H9 (cell line): ENCODE results near the gene FANCI. TPM values are rescaled to one million over a fixed set of nuclear protein-coding genes. Genes with fewer than 3 reads are reported as not detected.

ENCODE experiments used
- DNase-seq: peaks from one replicate; pipeline ENCODE4 v3.0.0-alpha.2; 2017
- H2AFZ ChIP-seq: one replicate; pipeline ENCODE4 v1.6.1; 2013; ENCODE audit warnings: mild to moderate bottlenecking, low read length, control low read depth, moderate library complexity
- H2AK5ac ChIP-seq: 2 replicates; pipeline ENCODE4 v1.6.1; 2013; ENCODE audit warnings: low read length, control low read depth, mixed read lengths; ENCODE audit not compliant: insufficient read length
- H2BK120ac ChIP-seq: one replicate; pipeline ENCODE4 v1.6.1; 2013; ENCODE audit warnings: low read depth, mild to moderate bottlenecking, low read length, control low read depth, inconsistent platforms; ENCODE audit not compliant: poor library complexity, severe bottlenecking
- H2BK12ac ChIP-seq: 2 replicates; pipeline ENCODE4 v1.6.1; 2013; ENCODE audit warnings: low read length, control low read depth, mixed read lengths, low read depth; ENCODE audit not compliant: insufficient read length
- H2BK15ac ChIP-seq: 2 replicates; pipeline ENCODE4 v1.6.1; 2013; ENCODE audit warnings: low read depth, low read length, control low read depth
- H2BK20ac ChIP-seq: one replicate; pipeline ENCODE4 v1.6.1; 2013; ENCODE audit warnings: low read depth, mild to moderate bottlenecking, low read length, control low read depth, inconsistent platforms; ENCODE audit not compliant: poor library complexity, severe bottlenecking
- H2BK5ac ChIP-seq: 2 replicates; pipeline ENCODE4 v1.6.1; 2013; ENCODE audit warnings: low read length, control low read depth, mixed read lengths; ENCODE audit not compliant: insufficient read length
- H3K14ac ChIP-seq: 2 replicates; pipeline ENCODE4 v1.6.1; 2013; ENCODE audit warnings: low read length, control low read depth; ENCODE audit not compliant: insufficient read depth
- H3K18ac ChIP-seq: 2 replicates; pipeline ENCODE4 v1.6.1; 2013; ENCODE audit warnings: low read depth, mild to moderate bottlenecking, mixed read lengths, low read length, control low read depth; ENCODE audit not compliant: insufficient read length
- H3K23ac ChIP-seq: 2 replicates; pipeline ENCODE4 v1.6.1; 2013; ENCODE audit warnings: low read length, control low read depth, mixed read lengths, low read depth; ENCODE audit not compliant: insufficient read length
- H3K23me2 ChIP-seq: 2 replicates; pipeline ENCODE4 v1.6.1; 2013; ENCODE audit warnings: low read depth, mild to moderate bottlenecking, mixed read lengths, low read length, control low read depth; ENCODE audit not compliant: insufficient read length, poor library complexity, severe bottlenecking
- H3K27ac ChIP-seq: 2 replicates; pipeline ENCODE4 v1.5.1; 2013; ENCODE audit warnings: low read length, control low read depth, mixed read lengths, low read depth; ENCODE audit not compliant: insufficient read length
- H3K27me3 ChIP-seq: 2 replicates; pipeline ENCODE4 v1.6.1; 2013; ENCODE audit warnings: low read length, control low read depth, inconsistent platforms; ENCODE audit not compliant: insufficient read depth
- H3K4ac ChIP-seq: 2 replicates; pipeline ENCODE4 v1.6.1; 2013; ENCODE audit warnings: low read depth, mild to moderate bottlenecking, control low read depth, inconsistent platforms, low read length, moderate library complexity
- H3K4me1 ChIP-seq: 2 replicates; pipeline ENCODE4 v1.6.1; 2013; ENCODE audit warnings: low read length, control low read depth, inconsistent platforms; ENCODE audit not compliant: insufficient read depth
- H3K4me2 ChIP-seq: 2 replicates; pipeline ENCODE4 v1.6.1; 2013; ENCODE audit warnings: low read length, control low read depth, mixed read lengths; ENCODE audit not compliant: insufficient read length, insufficient read depth
- H3K56ac ChIP-seq: 2 replicates; pipeline ENCODE4 v1.6.1; 2013; ENCODE audit warnings: low read depth, mild to moderate bottlenecking, mixed read lengths, low read length, control low read depth; ENCODE audit not compliant: insufficient read length
- H3K79me1 ChIP-seq: 2 replicates; pipeline ENCODE4 v1.6.1; 2013; ENCODE audit warnings: low read depth, mild to moderate bottlenecking, moderate library complexity, low read length, control low read depth, inconsistent platforms; ENCODE audit not compliant: insufficient read depth, poor library complexity, severe bottlenecking
- H3K79me2 ChIP-seq: 2 replicates; pipeline ENCODE4 v1.6.1; 2013; ENCODE audit warnings: low read length, control low read depth, inconsistent platforms; ENCODE audit not compliant: insufficient read depth
- H3K9ac ChIP-seq: 2 replicates; pipeline ENCODE4 v1.6.1; 2013; ENCODE audit warnings: low read length, control low read depth, mixed read lengths; ENCODE audit not compliant: insufficient read length; ENCODE audit errors: extremely low read depth
- H3K9me3 ChIP-seq: one replicate; pipeline ENCODE4 v1.6.1; 2013; ENCODE audit warnings: low read depth, low read length, inconsistent platforms; ENCODE audit not compliant: control insufficient read depth
- H3T11ph ChIP-seq: one replicate; pipeline ENCODE4 v1.6.1; 2013; ENCODE audit warnings: mild to moderate bottlenecking, low read length, control low read depth, inconsistent platforms
- H4K20me1 ChIP-seq: one replicate; pipeline ENCODE4 v1.6.1; 2013; ENCODE audit not compliant: control insufficient read depth, insufficient read length, insufficient read depth
- H4K5ac ChIP-seq: 2 replicates; pipeline ENCODE4 v1.6.1; 2013; ENCODE audit warnings: low read depth, mild to moderate bottlenecking, mixed read lengths, low read length, control low read depth; ENCODE audit not compliant: insufficient read length
- H4K8ac ChIP-seq: replicated peaks from 2 replicates; pipeline ENCODE4 v1.6.1; 2013; ENCODE audit warnings: low read length, control low read depth, mixed read lengths, low read depth; ENCODE audit not compliant: insufficient read length
- H4K91ac ChIP-seq: 2 replicates; pipeline ENCODE4 v1.6.1; 2013; ENCODE audit warnings: low read depth, mild to moderate bottlenecking, moderate library complexity, mixed read lengths, low read length, control low read depth; ENCODE audit not compliant: insufficient read length
- H3K27ac Mint-ChIP-seq, 3 experiments: 2 replicates in 2 of 3; 3 replicates in 1 of 3; pipeline ENCODE4 v1.8.0; 2020 to 2021; ENCODE audit warnings: mixed read lengths in 3 of 3, mild to moderate bottlenecking in 1 of 3, moderate library complexity in 1 of 3
- H3K27me3 Mint-ChIP-seq: 2 replicates; pipeline ENCODE4 v1.8.0; 2021; ENCODE audit warnings: low read depth, mild to moderate bottlenecking, moderate library complexity, mixed read lengths
- H3K36me3 Mint-ChIP-seq, 3 experiments: 2 replicates in 2 of 3; 3 replicates in 1 of 3; pipeline ENCODE4 v1.8.0; 2020 to 2021; ENCODE audit warnings: low read depth in 3 of 3, mixed read lengths in 3 of 3; ENCODE audit not compliant: insufficient read depth in 1 of 3
- H3K4me1 Mint-ChIP-seq, 2 experiments: 2 replicates each; pipeline ENCODE4 v1.8.0; 2020; ENCODE audit warnings: mixed read lengths in 2 of 2
- H3K4me3 Mint-ChIP-seq, 2 experiments: 2 replicates in 1 of 2; 3 replicates in 1 of 2; pipeline ENCODE4 v1.8.0; 2020 to 2021; ENCODE audit warnings: mild to moderate bottlenecking in 2 of 2, mixed read lengths in 2 of 2, moderate library complexity in 1 of 2
- H3K9me3 Mint-ChIP-seq, 2 experiments: 2 replicates in 1 of 2; 3 replicates in 1 of 2; pipeline ENCODE4 v1.8.0; 2020; ENCODE audit warnings: mild to moderate bottlenecking in 2 of 2, mixed read lengths in 2 of 2, moderate library complexity in 1 of 2
- WGBS: extraction: QIAGEN DNeasy Blood & Tissue Kit; methylation state at CpG from one replicate; pipeline ENCODE4 v1.1.7; 2013; ENCODE audit warnings: missing lambda C conversion rate, low lambda C conversion rate, mixed read lengths; ENCODE audit not compliant: insufficient read length; ENCODE audit errors: extremely low coverage; 5-methylcytosine and 5-hydroxymethylcytosine counted together
- total RNA-seq: library from RNA; stranded (reverse); gene quantifications from 2 replicates; pipeline ENCODE4 v1.2.1, GENCODE V29; 2021
- TF ChIP-seq, protein P1 (sequence below): fragments of 200-600 bp; sonication (generic); conservative IDR thresholded peaks from 3 replicates; pipeline ENCODE4 v1.8.0; 2021; ENCODE audit warnings: antibody characterized with exemption, mild to moderate bottlenecking

FANCI gene
- total RNA-seq, 1 experiment from 2014 or later: 106 TPM

DNA sequence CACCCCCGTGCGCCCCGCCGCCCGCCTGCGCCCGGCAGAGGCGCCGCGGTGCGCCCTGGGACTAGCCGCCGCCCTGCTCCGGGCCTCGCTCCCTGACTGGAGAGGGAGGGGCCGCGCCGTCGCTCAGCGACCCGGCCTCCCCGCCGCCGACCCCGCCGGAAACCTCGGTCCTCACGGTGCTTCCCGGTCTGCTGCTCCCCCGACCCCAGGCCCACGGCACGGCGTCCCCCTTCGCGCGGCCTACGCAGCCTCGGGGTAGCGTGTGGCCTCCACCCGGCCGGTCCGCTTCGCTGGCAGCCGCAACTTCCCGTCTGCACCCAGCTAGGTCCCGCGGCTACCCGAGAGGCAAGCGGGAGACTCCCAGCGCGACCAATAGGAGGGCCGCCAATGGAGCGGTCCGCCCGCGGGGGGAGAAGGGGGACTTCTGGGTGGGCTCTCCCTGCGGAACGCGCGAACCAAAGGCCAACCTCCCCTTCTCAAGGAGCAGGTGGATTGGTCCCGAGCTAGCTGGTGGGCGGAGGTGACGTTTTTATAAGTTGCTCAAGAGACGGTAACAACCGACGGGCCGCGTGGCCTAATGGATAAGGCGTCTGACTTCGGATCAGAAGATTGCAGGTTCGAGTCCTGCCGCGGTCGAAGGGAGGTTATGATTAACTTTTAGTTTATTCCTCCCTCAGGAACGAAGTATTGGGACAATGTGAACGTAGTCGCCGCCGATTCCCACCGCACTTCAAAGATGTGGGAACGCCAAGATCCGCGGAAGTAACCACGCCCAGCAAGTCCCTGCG, 90.9 kb downstream of the FANCI start, which contains the start of gene POLG:
Gene POLG (minus strand): TSS at position 315 of the 788 bp plus-strand sequence. CDS start 1,070 bp downstream, outside the sequence.
- Histone ChIP-seq H3K27ac (no peak within 1 kb of the TSS), H3K4ac (no peak within 1 kb of the TSS), H3K18ac (no peak within 1 kb of the TSS), H3K23me2 (peaks cover 12% of the 10 kb centered on the region), H4K5ac (no peak within 1 kb of the TSS), H3K4me2 (peak within 1 kb of the TSS; percentile 88), H4K91ac (no peak within 1 kb of the TSS), H4K8ac (no peak within 1 kb of the TSS), H3K56ac (no peak within 1 kb of the TSS), H2BK15ac (no peak within 1 kb of the TSS), H2BK12ac (no peak within 1 kb of the TSS), H3K23ac (no peak within 1 kb of the TSS), H4K20me1 (no peaks in the 10 kb centered on the region), H2BK120ac (no peak within 1 kb of the TSS), H3K4me1 (no peaks in the 10 kb centered on the region), H3T11ph (no peak within 1 kb of the TSS), H3K79me1 (no peaks in the 10 kb centered on the region), H2BK5ac (no peak within 1 kb of the TSS), H3K27me3 (no peaks in the 10 kb centered on the region; the same call in 1 of the 2 replicates), H3K14ac (peak within 1 kb of the TSS; percentile 67), H3K9ac (peak within 1 kb of the TSS; percentile 67), H3K9me3 (no peaks in the 10 kb centered on the region), H2AK5ac (no peak within 1 kb of the TSS), H3K79me2 (no peaks in the 10 kb centered on the region), H2AFZ (no peak within 1 kb of the TSS), H2BK20ac (no peak within 1 kb of the TSS)
- H3K27me3 Mint-ChIP-seq: peaks cover 32% of the 10 kb centered on the region
- peak within 1 kb of the TSS; percentile 85 to 98 for H3K4me3 Mint-ChIP-seq
- WGBS: no CpG with 5 or more reads among the region's 85 CpGs
- H3K36me3 Mint-ChIP-seq: peaks cover 27 to 32% (median 31%) of the 10 kb centered on the region in 3 experiments
- TF ChIP-seq, protein P1, sequence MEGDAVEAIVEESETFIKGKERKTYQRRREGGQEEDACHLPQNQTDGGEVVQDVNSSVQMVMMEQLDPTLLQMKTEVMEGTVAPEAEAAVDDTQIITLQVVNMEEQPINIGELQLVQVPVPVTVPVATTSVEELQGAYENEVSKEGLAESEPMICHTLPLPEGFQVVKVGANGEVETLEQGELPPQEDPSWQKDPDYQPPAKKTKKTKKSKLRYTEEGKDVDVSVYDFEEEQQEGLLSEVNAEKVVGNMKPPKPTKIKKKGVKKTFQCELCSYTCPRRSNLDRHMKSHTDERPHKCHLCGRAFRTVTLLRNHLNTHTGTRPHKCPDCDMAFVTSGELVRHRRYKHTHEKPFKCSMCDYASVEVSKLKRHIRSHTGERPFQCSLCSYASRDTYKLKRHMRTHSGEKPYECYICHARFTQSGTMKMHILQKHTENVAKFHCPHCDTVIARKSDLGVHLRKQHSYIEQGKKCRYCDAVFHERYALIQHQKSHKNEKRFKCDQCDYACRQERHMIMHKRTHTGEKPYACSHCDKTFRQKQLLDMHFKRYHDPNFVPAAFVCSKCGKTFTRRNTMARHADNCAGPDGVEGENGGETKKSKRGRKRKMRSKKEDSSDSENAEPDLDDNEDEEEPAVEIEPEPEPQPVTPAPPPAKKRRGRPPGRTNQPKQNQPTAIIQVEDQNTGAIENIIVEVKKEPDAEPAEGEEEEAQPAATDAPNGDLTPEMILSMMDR: no peak
- H3K9me3 Mint-ChIP-seq: peaks cover 2 to 4% of the 10 kb centered on the region in 2 experiments; a peak in 2 of 5 replicates
- peak; percentile 99 for DNase-seq
- peak within 1 kb of the TSS in 2 of 3 experiments; percentile 65 to 85; a peak in 3 of 7 replicates for H3K27ac Mint-ChIP-seq
- peaks cover 15 to 26% of the 10 kb centered on the region in 2 experiments for H3K4me1 Mint-ChIP-seq
